Hepatic stellate cell (primary cell): Measurements from ENCODE around the gene TMEM196.
"Not testable (repeated sequence)": the region's sequence is repeated elsewhere in the genome, so short reads cannot be mapped to it uniquely, and the experiment has no call there.

Experiments used
- DNase-seq: peaks from one replicate; pipeline ENCODE4 v3.0.0; 2011; ENCODE audit warnings: low spot score

TMEM196 gene

GRCh38 chr7:19707240-19707639 is 66.2 kb downstream of the TMEM196 start:
- no peak for DNase-seq

GRCh38 chr7:19705663-19706062 is 67.8 kb downstream of the TMEM196 start:
- no peak for DNase-seq

- DNase-seq: no peak
Observed at GRCh38 chr7:19701471-19701870, 71.9 kb downstream of the TMEM196 start.

- no peak for DNase-seq
Observed at GRCh38 chr7:19700936-19701335, 72.5 kb downstream of the TMEM196 start.

- DNase-seq: no peak
Observed at GRCh38 chr7:19698331-19698730, 75.1 kb downstream of the TMEM196 start.

- DNase-seq: no peak
Observed at GRCh38 chr7:19696926-19697325, 76.5 kb downstream of the TMEM196 start.

- DNase-seq: no peak
Observed at GRCh38 chr7:19692111-19692828, 81.1 kb downstream of the TMEM196 start.

GRCh38 chr7:19690736-19691135 is 82.7 kb downstream of the TMEM196 start:
- no peak for DNase-seq

- not testable (repeated sequence) for DNase-seq
Observed at GRCh38 chr7:19689130-19689529, 84.3 kb downstream of the TMEM196 start.

- DNase-seq: no peak
Observed at GRCh38 chr7:19681596-19681995, 91.8 kb downstream of the TMEM196 start.

- DNase-seq: no peak
Observed at GRCh38 chr7:19677180-19677579, 96.2 kb downstream of the TMEM196 start.

GRCh38 chr7:19675816-19676215 is 97.6 kb downstream of the TMEM196 start:
- no peak for DNase-seq

- DNase-seq: no peak
Observed at GRCh38 chr7:19674266-19674960, 99.0 kb downstream of the TMEM196 start.

GRCh38 chr7:19670806-19671205 is 102.6 kb downstream of the TMEM196 start:
- DNase-seq: no peak
